Measurements from ENCODE around the gene RBM4B. TPM values are rescaled to one million over a fixed set of nuclear protein-coding genes. Genes with fewer than 3 reads are reported as not detected.

RBM4B gene
- total and polyA plus RNA-seq, 2 of the 13 experiments (the other 11 are each of a cell fraction or from before 2014, with no cell fraction given), result 25.8 to 32.4 TPM

GRCh38 chr11:66694732-66695207 lies 17.1 kb upstream of the RBM4B start (continued):
- TF ChIP-seq ZNF800 (CRISPR knock-in tag; IDR thresholded peaks at IDR 0.05) (no peak), ZNF770 (CRISPR knock-in tag; IDR thresholded peaks at IDR 0.05) (no peak), ZBTB26 (CRISPR knock-in tag; IDR thresholded peaks at IDR 0.05; ENCODE audit: borderline replicate concordance) (no peak), SRSF4 (IDR thresholded peaks at IDR 0.05; ENCODE audit: low read depth, low read length, poor library complexity, severe bottlenecking) (no peak), SNAI1 (CRISPR knock-in tag; IDR thresholded peaks at IDR 0.05; ENCODE audit: borderline replicate concordance) (no peak), KDM6A (CRISPR knock-in tag; IDR thresholded peaks at IDR 0.05; ENCODE audit: low read depth) (no peak), FOXC1 (CRISPR knock-in tag; IDR thresholded peaks at IDR 0.05; ENCODE audit: borderline replicate concordance) (no peak), ZNF263 (CRISPR knock-in tag; IDR thresholded peaks at IDR 0.05) (no peak), ATF7-NPFF (CRISPR knock-in tag; IDR thresholded peaks at IDR 0.05; ENCODE audit: low read depth) (no peak), DDIT3 (CRISPR knock-in tag; IDR thresholded peaks at IDR 0.05) (no peak), NR2C2 (CRISPR knock-in tag; IDR thresholded peaks at IDR 0.05; ENCODE audit: borderline replicate concordance) (no peak; the same call in 1 of the 2 replicates), ARNT (IDR thresholded peaks at IDR 0.05) (no peak), NONO (IDR thresholded peaks at IDR 0.05) (no peak), NONO (CRISPR knock-in tag; conservative IDR thresholded peaks at IDR 0.05) (peak; percentile 64; the same call in 1 of the 2 replicates), HMGA1 (CRISPR knock-in tag; conservative IDR thresholded peaks at IDR 0.05) (no peak), SRSF1 (optimal IDR thresholded peaks at IDR 0.05; ENCODE audit: low read depth, low read length) (no peak), CREB3 (CRISPR knock-in tag; IDR thresholded peaks at IDR 0.05) (no peak), REPIN1 (CRISPR knock-in tag; IDR thresholded peaks at IDR 0.05; ENCODE audit: borderline replicate concordance, low read depth) (no peak; the same call in 1 of the 2 replicates), HOXA3 (CRISPR knock-in tag; IDR thresholded peaks at IDR 0.05) (peak; percentile 72), BRF2 (CRISPR knock-in tag; IDR thresholded peaks at IDR 0.05) (no peak), KMT2B (CRISPR knock-in tag; IDR thresholded peaks at IDR 0.05) (peak; percentile 49; the same call in 1 of the 2 replicates), YY1 (IDR thresholded peaks at IDR 0.05; ENCODE audit: insufficient read depth, insufficient replicate concordance, low read depth, low read length) (no peak), RCOR2 (CRISPR knock-in tag; IDR thresholded peaks at IDR 0.05) (peak; percentile 60; the same call in 1 of the 2 replicates), ELF4 (CRISPR knock-in tag; IDR thresholded peaks at IDR 0.05; ENCODE audit: borderline replicate concordance) (no peak)

Measured in HepG2 (cell line).